OCI-LY1 (cell line): Measurements from ENCODE around the gene COPS9.

ENCODE experiments used
- H2AFZ ChIP-seq: fragments of 200-600 bp; sonication (generic), shearing (Covaris generic); 2 replicates; pipeline ENCODE4 v1.6.0; 2014; ENCODE audit warnings: antibody characterized with exemption, mild to moderate bottlenecking, low read length
- H3F3A ChIP-seq: fragments of 200-600 bp; sonication (generic), shearing (Covaris generic); 2 replicates; pipeline ENCODE4 v1.6.0; 2014; ENCODE audit warnings: mild to moderate bottlenecking, antibody characterized with exemption, low read length, moderate library complexity; ENCODE audit not compliant: insufficient read depth
- H3K27ac ChIP-seq: fragments of 200-600 bp; sonication (generic); 2 replicates; pipeline ENCODE4 v1.5.1; 2014; ENCODE audit warnings: low read length, mixed run types, mild to moderate bottlenecking, low read depth; ENCODE audit not compliant: poor library complexity, severe bottlenecking
- H3K27me3 ChIP-seq: fragments of 200-600 bp; sonication (generic); 2 replicates; pipeline ENCODE4 v1.6.0; 2014; ENCODE audit warnings: antibody characterized with exemption, mild to moderate bottlenecking, low read length, moderate library complexity; ENCODE audit not compliant: insufficient read depth
- H3K36me3 ChIP-seq: fragments of 200-600 bp; sonication (generic); 2 replicates; pipeline ENCODE4 v1.6.1; 2014; ENCODE audit warnings: mild to moderate bottlenecking, antibody characterized with exemption, low read length, moderate library complexity, mixed read lengths; ENCODE audit not compliant: insufficient read depth
- H3K4me1 ChIP-seq: fragments of 200-600 bp; sonication (generic); 2 replicates; pipeline ENCODE4 v1.5.1; 2014; ENCODE audit warnings: mild to moderate bottlenecking, low read length, moderate library complexity; ENCODE audit not compliant: insufficient read depth, severe bottlenecking
- H3K4me2 ChIP-seq: fragments of 200-600 bp; sonication (generic), shearing (Covaris generic); 2 replicates; pipeline ENCODE4 v1.6.1; 2014; ENCODE audit warnings: low read length
- H3K4me3 ChIP-seq: fragments of 200-600 bp; sonication (generic); 2 replicates; pipeline ENCODE4 v1.5.1; 2014; ENCODE audit warnings: low read length, low read depth, mild to moderate bottlenecking, mixed read lengths; ENCODE audit not compliant: poor library complexity, severe bottlenecking
- H3K79me2 ChIP-seq: fragments of 200-600 bp; shearing (Covaris generic); 2 replicates; pipeline ENCODE4 v1.6.1; 2016; ENCODE audit warnings: mixed run types, low read length, mixed read lengths; ENCODE audit not compliant: insufficient read depth
- H3K9ac ChIP-seq: fragments of 200-600 bp; sonication (generic), shearing (Covaris generic); 2 replicates; pipeline ENCODE4 v1.6.1; 2014; ENCODE audit warnings: mild to moderate bottlenecking, low read length, mixed read lengths
- H3K9me2 ChIP-seq: fragments of 200-600 bp; sonication (generic), shearing (Covaris generic); 2 replicates; pipeline ENCODE4 v1.6.1; 2014; ENCODE audit warnings: low read depth, mild to moderate bottlenecking, low read length, mixed read lengths
- H3K9me3 ChIP-seq: fragments of 200-600 bp; shearing (Covaris generic); 2 replicates; pipeline ENCODE4 v1.6.1; 2014; ENCODE audit warnings: low read length, mixed read lengths
- H4K20me1 ChIP-seq: fragments of 200-600 bp; sonication (generic), shearing (Covaris generic); 2 replicates; pipeline ENCODE4 v1.6.0; 2016; ENCODE audit warnings: mild to moderate bottlenecking, low read length; ENCODE audit not compliant: insufficient read depth
- CTCF ChIP-seq: fragments of 200-600 bp; sonication (generic), shearing (Covaris generic); IDR thresholded peaks from 2 replicates; pipeline ENCODE4 v1.5.1; 2017; ENCODE audit warnings: mild to moderate bottlenecking, antibody characterized with exemption, low read length, moderate library complexity, mixed read lengths
- EZH2 ChIP-seq: fragments of 200-600 bp; sonication (generic), shearing (Covaris generic); IDR thresholded peaks from 2 replicates; pipeline ENCODE4 v1.8.0; 2017; ENCODE audit warnings: borderline replicate concordance, mixed run types, mild to moderate bottlenecking, antibody characterized with exemption, low read length, moderate library complexity, mixed read lengths

Gene COPS9

GRCh38 chr2:240086563-240086962, 49.5 kb downstream of the COPS9 start:
- H3K4me2 ChIP-seq: no peak overlapping the region
- no peaks in the 10 kb centered on the region for H3K9me2 ChIP-seq
- H3K9me3 ChIP-seq: peaks cover 8% of the 10 kb centered on the region
- no peaks in the 10 kb centered on the region for H3K79me2 ChIP-seq
- no peaks in the 10 kb centered on the region for H3K36me3 ChIP-seq
- H3F3A ChIP-seq: no peaks in the 10 kb centered on the region
- H3K9ac ChIP-seq: no peak overlapping the region
- no peaks in the 10 kb centered on the region for H4K20me1 ChIP-seq
- H3K4me1 ChIP-seq: no peaks in the 10 kb centered on the region
- no peak overlapping the region for H2AFZ ChIP-seq
- no peaks in the 10 kb centered on the region for H3K27me3 ChIP-seq
- H3K27ac ChIP-seq: no peak overlapping the region
- H3K4me3 ChIP-seq: no peak overlapping the region
- TF ChIP-seq CTCF: no peak
- TF ChIP-seq EZH2: no peak
